SU-DHL-6 (cell line): ENCODE measurements around the gene TUG1.

Experiments used
- H2AFZ ChIP-seq: fragments of 200-600 bp; sonication (generic); 2 replicates; pipeline ENCODE4 v1.6.1; 2014; ENCODE audit warnings: low read depth, mild to moderate bottlenecking, moderate library complexity, mixed read lengths, antibody characterized with exemption, low read length; ENCODE audit not compliant: severe bottlenecking
- H3F3A ChIP-seq: fragments of 200-600 bp; shearing (Covaris generic); 2 replicates; pipeline ENCODE4 v1.6.0; 2016; ENCODE audit warnings: antibody characterized with exemption, mild to moderate bottlenecking; ENCODE audit not compliant: insufficient read depth
- H3K27ac ChIP-seq: fragments of 200-600 bp; sonication (generic); 2 replicates; pipeline ENCODE4 v1.5.1; 2016; ENCODE audit warnings: low read depth, mild to moderate bottlenecking, low read length, moderate library complexity, mixed read lengths
- H3K27me3 ChIP-seq: fragments of 200-600 bp; sonication (generic), shearing (Covaris generic); 2 replicates; pipeline ENCODE4 v1.6.0; 2014; ENCODE audit warnings: mild to moderate bottlenecking, low read length
- H3K36me3 ChIP-seq: fragments of 200-600 bp; sonication (generic); 2 replicates; pipeline ENCODE4 v1.6.1; 2014; ENCODE audit warnings: mild to moderate bottlenecking, low read length, mixed read lengths
- H3K4me2 ChIP-seq: fragments of 300-600, 200-600 bp; shearing (Covaris generic), sonication (generic); 2 replicates; pipeline ENCODE4 v1.6.0; 2014; ENCODE audit warnings: low read length, low read depth, mild to moderate bottlenecking; ENCODE audit not compliant: poor library complexity, severe bottlenecking
- H3K4me3 ChIP-seq: fragments of 200-600 bp; sonication (generic); 2 replicates; pipeline ENCODE4 v1.5.1; 2014; ENCODE audit warnings: antibody characterized with exemption, low read length, mild to moderate bottlenecking, mixed read lengths; ENCODE audit not compliant: insufficient read depth, poor library complexity, severe bottlenecking
- H3K79me2 ChIP-seq: fragments of 200-600 bp; sonication (generic); 2 replicates; pipeline ENCODE4 v1.6.1; 2014; ENCODE audit warnings: mild to moderate bottlenecking, low read length, moderate library complexity; ENCODE audit not compliant: insufficient read depth
- H3K9ac ChIP-seq: fragments of 200-600 bp; sonication (generic); 2 replicates; pipeline ENCODE4 v1.7.0; 2014; ENCODE audit warnings: mild to moderate bottlenecking, low read length
- H3K9me2 ChIP-seq: fragments of 200-600 bp; sonication (generic); replicated peaks from 2 replicates; pipeline ENCODE4 v1.6.1; 2014; ENCODE audit warnings: low read length; ENCODE audit not compliant: insufficient read depth
- H3K9me3 ChIP-seq: fragments of 200-600 bp; sonication (generic); 2 replicates; pipeline ENCODE4 v1.6.1; 2014; ENCODE audit warnings: low read length, mixed read lengths; ENCODE audit not compliant: insufficient read depth
- H4K20me1 ChIP-seq: fragments of 200-600 bp; sonication (generic); 2 replicates; pipeline ENCODE4 v1.6.1; 2014; ENCODE audit warnings: low read depth, mild to moderate bottlenecking, antibody characterized with exemption, low read length, moderate library complexity, mixed read lengths
- EZH2phosphoT487 ChIP-seq: fragments of 200-600 bp; sonication (generic), shearing (Covaris generic); conservative IDR thresholded peaks from 2 replicates; pipeline ENCODE4 v1.6.1; 2018; ENCODE audit warnings: mild to moderate bottlenecking, antibody characterized with exemption, low read length, moderate library complexity, mixed read lengths
- TF ChIP-seq, protein P1 (sequence below): fragments of 200-600 bp; sonication (generic); IDR thresholded peaks from one replicate; pipeline ENCODE4 v1.5.1; 2017; ENCODE audit warnings: antibody characterized with exemption, mild to moderate bottlenecking, low read length, moderate library complexity; ENCODE audit not compliant: insufficient read depth, poor library complexity, severe bottlenecking

TUG1 gene

GRCh38 chr22:30968924-30969531 is at the start of gene TUG1:
TSS of gene TUG1 (plus strand) at chr22:30969265.
- H2AFZ ChIP-seq, result peak within 1 kb of the TSS; percentile 72

GRCh38 chr22:30919973-30920372 is 49.1 kb upstream of the TUG1 start:
- no peaks in the 10 kb centered on the region for H3K79me2 ChIP-seq
- no peak overlapping the region for H3K9ac ChIP-seq
- no peak overlapping the region for H2AFZ ChIP-seq
- H3K27ac ChIP-seq, result no peak overlapping the region
- H3K36me3 ChIP-seq, result no peaks in the 10 kb centered on the region
- no peaks in the 10 kb centered on the region for H4K20me1 ChIP-seq
- no peak overlapping the region for H3K4me2 ChIP-seq
- H3F3A ChIP-seq, result no peaks in the 10 kb centered on the region
- no peaks in the 10 kb centered on the region for H3K9me2 ChIP-seq
- H3K4me3 ChIP-seq, result no peak overlapping the region
- no peaks in the 10 kb centered on the region for H3K27me3 ChIP-seq
- TF ChIP-seq EZH2phosphoT487, result no peak
- TF ChIP-seq, protein P1, sequence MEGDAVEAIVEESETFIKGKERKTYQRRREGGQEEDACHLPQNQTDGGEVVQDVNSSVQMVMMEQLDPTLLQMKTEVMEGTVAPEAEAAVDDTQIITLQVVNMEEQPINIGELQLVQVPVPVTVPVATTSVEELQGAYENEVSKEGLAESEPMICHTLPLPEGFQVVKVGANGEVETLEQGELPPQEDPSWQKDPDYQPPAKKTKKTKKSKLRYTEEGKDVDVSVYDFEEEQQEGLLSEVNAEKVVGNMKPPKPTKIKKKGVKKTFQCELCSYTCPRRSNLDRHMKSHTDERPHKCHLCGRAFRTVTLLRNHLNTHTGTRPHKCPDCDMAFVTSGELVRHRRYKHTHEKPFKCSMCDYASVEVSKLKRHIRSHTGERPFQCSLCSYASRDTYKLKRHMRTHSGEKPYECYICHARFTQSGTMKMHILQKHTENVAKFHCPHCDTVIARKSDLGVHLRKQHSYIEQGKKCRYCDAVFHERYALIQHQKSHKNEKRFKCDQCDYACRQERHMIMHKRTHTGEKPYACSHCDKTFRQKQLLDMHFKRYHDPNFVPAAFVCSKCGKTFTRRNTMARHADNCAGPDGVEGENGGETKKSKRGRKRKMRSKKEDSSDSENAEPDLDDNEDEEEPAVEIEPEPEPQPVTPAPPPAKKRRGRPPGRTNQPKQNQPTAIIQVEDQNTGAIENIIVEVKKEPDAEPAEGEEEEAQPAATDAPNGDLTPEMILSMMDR, result no peak
- peaks cover 4% of the 10 kb centered on the region; the same call in 1 of the 2 replicates for H3K9me3 ChIP-seq

More at GRCh38 chr22:30968924-30969531, at the start of gene TUG1:
- Histone ChIP-seq H3F3A (no peaks in the 10 kb centered on the region), H3K9ac (peak within 1 kb of the TSS; percentile 82), H3K27ac (peak within 1 kb of the TSS; percentile 72), H3K36me3 (peaks cover 47% of the 10 kb centered on the region), H3K27me3 (no peaks in the 10 kb centered on the region), H3K9me3 (peaks cover 21% of the 10 kb centered on the region; the same call in 1 of the 2 replicates), H4K20me1 (no peaks in the 10 kb centered on the region; the same call in 1 of the 2 replicates), H3K79me2 (peaks cover 58% of the 10 kb centered on the region), H3K9me2 (no peaks in the 10 kb centered on the region), H3K4me2 (peak within 1 kb of the TSS; percentile 83), H3K4me3 (peak within 1 kb of the TSS; percentile 64)
- TF ChIP-seq, protein P1, result no peak
- no peak for TF ChIP-seq EZH2phosphoT487

- Histone ChIP-seq H3K4me2 (no peak overlapping the region), H3K9ac (no peak overlapping the region), H3K36me3 (no peaks in the 10 kb centered on the region), H3K9me2 (no peaks in the 10 kb centered on the region), H3K4me3 (no peak overlapping the region), H2AFZ (no peak overlapping the region), H3K9me3 (peaks cover 4% of the 10 kb centered on the region; the same call in 1 of the 2 replicates), H3K79me2 (no peaks in the 10 kb centered on the region), H3K27me3 (no peaks in the 10 kb centered on the region), H3K27ac (no peak overlapping the region), H3F3A (no peaks in the 10 kb centered on the region), H4K20me1 (no peaks in the 10 kb centered on the region)
- TF ChIP-seq EZH2phosphoT487, result no peak
- TF ChIP-seq, protein P1, result peak; percentile 97
Observed at GRCh38 chr22:30920407-30920806, 48.7 kb upstream of the TUG1 start.
